ENCODE results near the gene DPY19L1. TPM values are rescaled to one million over a fixed set of nuclear protein-coding genes. Genes with fewer than 3 reads are reported as not detected.
A peak's percentile ranks its signal among the peaks of the same experiment; 100 is the strongest.
"Not testable (repeated sequence)": the region's sequence is repeated elsewhere in the genome, so short reads cannot be mapped to it uniquely, and the experiment has no call there.

The DPY19L1 gene
- total RNA-seq, 1 experiment from 2014 or later, result 71.7 TPM

- H3K27ac ChIP-seq (ENCODE audit: low read depth, low read length); H3K27me3 ChIP-seq (ENCODE audit: insufficient read depth, low read length); intact Hi-C loops (cut with micrococcal nuclease); POLR2A ChIA-PET; H3K4me2 ChIP-seq (ENCODE audit: low read length); H3K79me2 ChIP-seq (ENCODE audit: insufficient read depth, low read length); H3K4me1 ChIP-seq (ENCODE audit: control insufficient read depth in 1 of 2, insufficient read depth in 2 of 2, low read length in 2 of 2); CTCF ChIA-PET; BruUV-seq (replicated peaks); H3K9me3 ChIP-seq (ENCODE audit: control insufficient read depth in 1 of 2, insufficient read depth in 1 of 2, low read depth in 1 of 2, low read length in 2 of 2); H2AFZ ChIP-seq (ENCODE audit: low read depth, low read length, poor library complexity, severe bottlenecking); H3K9ac ChIP-seq (ENCODE audit: low read length); H3K4me3 ChIP-seq (replicated peaks in 1 of 2; ENCODE audit: low read depth in 1 of 2, low read length in 2 of 2); ATAC-seq; DNase-seq (ENCODE audit: low read depth, low spot score); H4K20me1 ChIP-seq (ENCODE audit: insufficient read depth); H3K9me2 ChIP-seq (ENCODE audit: insufficient read depth); H3K36me3 ChIP-seq (ENCODE audit: control insufficient read depth in 1 of 2, insufficient read depth in 2 of 2, low read length in 2 of 2); RAD21 ChIA-PET (ENCODE audit: low non-redundant PET in 1 of 2, low total read pairs in 2 of 2, uncharacterized antibody in 2 of 2, unreplicated experiment in 2 of 2): not testable (repeated sequence)
These were observed 42.2 kb upstream of the DPY19L1 start for GRCh38 chr7:35079517-35079916.

- H4K20me1 ChIP-seq (ENCODE audit: insufficient read depth); BruUV-seq (replicated peaks); H3K9me2 ChIP-seq (ENCODE audit: insufficient read depth); H3K36me3 ChIP-seq (ENCODE audit: control insufficient read depth in 1 of 2, insufficient read depth in 2 of 2, low read length in 2 of 2); H3K27me3 ChIP-seq (ENCODE audit: insufficient read depth, low read length); DNase-seq (ENCODE audit: low read depth, low spot score); H3K4me3 ChIP-seq (replicated peaks in 1 of 2; ENCODE audit: low read depth in 1 of 2, low read length in 2 of 2); POLR2A ChIA-PET; CTCF ChIA-PET; H3K9ac ChIP-seq (ENCODE audit: low read length); H3K4me1 ChIP-seq (ENCODE audit: control insufficient read depth in 1 of 2, insufficient read depth in 2 of 2, low read length in 2 of 2); RAD21 ChIA-PET (ENCODE audit: low non-redundant PET in 1 of 2, low total read pairs in 2 of 2, uncharacterized antibody in 2 of 2, unreplicated experiment in 2 of 2); H3K27ac ChIP-seq (ENCODE audit: low read depth, low read length); H2AFZ ChIP-seq (ENCODE audit: low read depth, low read length, poor library complexity, severe bottlenecking); H3K9me3 ChIP-seq (ENCODE audit: control insufficient read depth in 1 of 2, insufficient read depth in 1 of 2, low read depth in 1 of 2, low read length in 2 of 2); H3K79me2 ChIP-seq (ENCODE audit: insufficient read depth, low read length): not testable (repeated sequence)
- H3K4me2 ChIP-seq (ENCODE audit: low read length), result peak overlapping the region; percentile 58
- intact Hi-C loops (cut with micrococcal nuclease), result loop anchor here (5.0 kb wide), 2 partner anchors 448 to 833 kb away; no protein-coding TSS in a partner anchor
- ATAC-seq, result peak; percentile 31
These were observed 36.7 kb upstream of the DPY19L1 start for GRCh38 chr7:35074008-35074407.

GRCh38 chr7:35072950-35073827, 35.9 kb upstream of the DPY19L1 start:
- H3K9ac ChIP-seq (ENCODE audit: low read length); H3K9me2 ChIP-seq (ENCODE audit: insufficient read depth); H2AFZ ChIP-seq (ENCODE audit: low read depth, low read length, poor library complexity, severe bottlenecking); CTCF ChIA-PET; POLR2A ChIA-PET; H4K20me1 ChIP-seq (ENCODE audit: insufficient read depth); DNase-seq (ENCODE audit: low read depth, low spot score); H3K36me3 ChIP-seq (ENCODE audit: control insufficient read depth in 1 of 2, insufficient read depth in 2 of 2, low read length in 2 of 2); H3K27ac ChIP-seq (ENCODE audit: low read depth, low read length); H3K27me3 ChIP-seq (ENCODE audit: insufficient read depth, low read length); RAD21 ChIA-PET (ENCODE audit: low non-redundant PET in 1 of 2, low total read pairs in 2 of 2, uncharacterized antibody in 2 of 2, unreplicated experiment in 2 of 2); H3K79me2 ChIP-seq (ENCODE audit: insufficient read depth, low read length); H3K9me3 ChIP-seq (ENCODE audit: control insufficient read depth in 1 of 2, insufficient read depth in 1 of 2, low read depth in 1 of 2, low read length in 2 of 2); H3K4me1 ChIP-seq (ENCODE audit: control insufficient read depth in 1 of 2, insufficient read depth in 2 of 2, low read length in 2 of 2); BruUV-seq (replicated peaks): not testable (repeated sequence)
- peak; percentile 86 for ATAC-seq
- Histone ChIP-seq H3K4me2 (ENCODE audit: low read length) (peak overlapping the region; percentile 58), H3K4me3 (replicated peaks in 1 of 2; ENCODE audit: low read depth in 1 of 2, low read length in 2 of 2) (peak overlapping the region in 1 of 2 experiments; percentile 23; a peak in 1 of 4 replicates)
- intact Hi-C loops (cut with micrococcal nuclease), result loop anchor here (1.0 to 5.0 kb wide), 5 partner anchors 358 to 834 kb away; no protein-coding TSS in a partner anchor
- TF ChIP-seq CTCF (IDR thresholded peaks at IDR 0.05 in 2 of 3, conservative IDR thresholded peaks at IDR 0.05 in 1 of 3; ENCODE audit: borderline replicate concordance in 1 of 3, insufficient read depth in 1 of 3, low read depth in 2 of 3, low read length in 2 of 3), result peak in 2 of 3 experiments; percentile 19 to 21; a peak in 2 of 6 replicates
- peak; percentile 45 for TF ChIP-seq RAD21 (IDR thresholded peaks at IDR 0.05; ENCODE audit: low read depth)

GRCh38 chr7:35069084-35069483, 31.8 kb upstream of the DPY19L1 start:
- intact Hi-C loops (cut with micrococcal nuclease); H3K27ac ChIP-seq (ENCODE audit: low read depth, low read length); CTCF ChIA-PET; H3K27me3 ChIP-seq (ENCODE audit: insufficient read depth, low read length); H3K9ac ChIP-seq (ENCODE audit: low read length); DNase-seq (ENCODE audit: low read depth, low spot score); ATAC-seq; H3K9me2 ChIP-seq (ENCODE audit: insufficient read depth); H3K36me3 ChIP-seq (ENCODE audit: control insufficient read depth in 1 of 2, insufficient read depth in 2 of 2, low read length in 2 of 2); H3K9me3 ChIP-seq (ENCODE audit: control insufficient read depth in 1 of 2, insufficient read depth in 1 of 2, low read depth in 1 of 2, low read length in 2 of 2); BruUV-seq (replicated peaks); POLR2A ChIA-PET; RAD21 ChIA-PET (ENCODE audit: low non-redundant PET in 1 of 2, low total read pairs in 2 of 2, uncharacterized antibody in 2 of 2, unreplicated experiment in 2 of 2); H3K4me2 ChIP-seq (ENCODE audit: low read length); H2AFZ ChIP-seq (ENCODE audit: low read depth, low read length, poor library complexity, severe bottlenecking); H3K79me2 ChIP-seq (ENCODE audit: insufficient read depth, low read length); H4K20me1 ChIP-seq (ENCODE audit: insufficient read depth); H3K4me3 ChIP-seq (replicated peaks in 1 of 2; ENCODE audit: low read depth in 1 of 2, low read length in 2 of 2); H3K4me1 ChIP-seq (ENCODE audit: control insufficient read depth in 1 of 2, insufficient read depth in 2 of 2, low read length in 2 of 2): not testable (repeated sequence)

Data from HCT116 (cell line).